Fibroblast of pulmonary artery (primary cell): ENCODE data around the gene HOOK2.
A peak's percentile ranks its signal among the peaks of the same experiment; 100 is the strongest.

Experiments used
- DNase-seq: peaks from one replicate; pipeline ENCODE4 v3.0.0-alpha.2; 2010; ENCODE audit warnings: low read depth
- H3K4me3 ChIP-seq: replicated peaks from 2 replicates; pipeline ENCODE4 v1.5.1; 2011; ENCODE audit warnings: low read depth, mild to moderate bottlenecking, control low read depth, low read length, moderate library complexity
- TF ChIP-seq, protein P1 (sequence below): IDR thresholded peaks from 2 replicates; pipeline ENCODE4 v1.5.1; 2011; ENCODE audit warnings: mild to moderate bottlenecking, control low read depth, low read length, inconsistent platforms; ENCODE audit errors: missing control alignments

Gene HOOK2

DNA sequence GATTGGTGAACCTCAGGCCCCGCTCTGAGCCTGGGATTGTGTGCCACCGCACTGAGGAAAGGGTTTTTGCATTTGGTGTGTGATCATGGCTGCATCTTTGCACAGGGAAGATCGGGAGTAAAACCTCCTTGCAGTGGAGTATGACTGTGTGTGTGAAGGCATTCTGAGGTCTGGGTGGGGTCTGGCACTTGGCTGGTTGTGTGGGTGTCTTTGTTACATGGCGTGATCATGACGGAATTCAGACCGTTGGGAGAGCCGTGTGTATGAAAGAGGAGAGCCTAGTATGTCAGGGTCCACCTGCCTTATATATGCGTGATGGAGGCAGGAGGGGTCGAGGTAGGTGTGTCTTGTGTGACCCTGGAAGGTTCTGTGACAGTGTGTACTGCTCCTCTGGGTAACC, 24.5 kb downstream of the HOOK2 start:
- H3K4me3 ChIP-seq, result no peak overlapping the region
- no peak for DNase-seq
- TF ChIP-seq, protein P1, sequence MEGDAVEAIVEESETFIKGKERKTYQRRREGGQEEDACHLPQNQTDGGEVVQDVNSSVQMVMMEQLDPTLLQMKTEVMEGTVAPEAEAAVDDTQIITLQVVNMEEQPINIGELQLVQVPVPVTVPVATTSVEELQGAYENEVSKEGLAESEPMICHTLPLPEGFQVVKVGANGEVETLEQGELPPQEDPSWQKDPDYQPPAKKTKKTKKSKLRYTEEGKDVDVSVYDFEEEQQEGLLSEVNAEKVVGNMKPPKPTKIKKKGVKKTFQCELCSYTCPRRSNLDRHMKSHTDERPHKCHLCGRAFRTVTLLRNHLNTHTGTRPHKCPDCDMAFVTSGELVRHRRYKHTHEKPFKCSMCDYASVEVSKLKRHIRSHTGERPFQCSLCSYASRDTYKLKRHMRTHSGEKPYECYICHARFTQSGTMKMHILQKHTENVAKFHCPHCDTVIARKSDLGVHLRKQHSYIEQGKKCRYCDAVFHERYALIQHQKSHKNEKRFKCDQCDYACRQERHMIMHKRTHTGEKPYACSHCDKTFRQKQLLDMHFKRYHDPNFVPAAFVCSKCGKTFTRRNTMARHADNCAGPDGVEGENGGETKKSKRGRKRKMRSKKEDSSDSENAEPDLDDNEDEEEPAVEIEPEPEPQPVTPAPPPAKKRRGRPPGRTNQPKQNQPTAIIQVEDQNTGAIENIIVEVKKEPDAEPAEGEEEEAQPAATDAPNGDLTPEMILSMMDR, result no peak

DNA sequence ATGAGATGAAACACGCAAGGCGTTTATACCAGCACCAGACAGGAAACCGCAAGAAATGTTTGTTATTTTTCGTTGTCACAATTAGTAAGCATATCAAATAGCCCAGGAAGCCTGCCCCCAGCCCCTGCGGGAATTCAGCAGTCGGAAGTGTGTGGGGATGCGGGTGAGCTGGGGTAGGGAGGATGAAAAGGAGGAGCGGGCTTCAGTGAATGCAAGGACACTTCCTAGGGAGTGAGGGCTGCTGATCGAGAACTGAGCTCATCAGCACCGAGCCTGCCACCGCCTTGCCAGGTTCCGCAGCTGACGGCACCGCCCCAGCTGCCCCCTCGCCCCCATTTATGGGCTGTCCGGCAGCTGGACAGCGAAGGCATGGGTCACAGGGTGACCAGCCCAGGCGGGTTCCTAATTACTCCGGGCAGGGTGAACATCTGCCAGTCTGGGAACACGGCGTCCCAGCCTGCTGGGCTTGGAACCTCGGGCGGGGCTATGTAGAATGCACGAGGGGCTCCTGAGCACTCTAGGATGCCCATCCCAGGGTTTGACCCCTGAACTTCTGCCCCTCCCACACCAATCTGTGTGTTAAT, 25.3 kb downstream of the HOOK2 start:
- DNase-seq, result peak; percentile 23
- no peak overlapping the region for H3K4me3 ChIP-seq
- TF ChIP-seq, protein P1, result no peak

DNA sequence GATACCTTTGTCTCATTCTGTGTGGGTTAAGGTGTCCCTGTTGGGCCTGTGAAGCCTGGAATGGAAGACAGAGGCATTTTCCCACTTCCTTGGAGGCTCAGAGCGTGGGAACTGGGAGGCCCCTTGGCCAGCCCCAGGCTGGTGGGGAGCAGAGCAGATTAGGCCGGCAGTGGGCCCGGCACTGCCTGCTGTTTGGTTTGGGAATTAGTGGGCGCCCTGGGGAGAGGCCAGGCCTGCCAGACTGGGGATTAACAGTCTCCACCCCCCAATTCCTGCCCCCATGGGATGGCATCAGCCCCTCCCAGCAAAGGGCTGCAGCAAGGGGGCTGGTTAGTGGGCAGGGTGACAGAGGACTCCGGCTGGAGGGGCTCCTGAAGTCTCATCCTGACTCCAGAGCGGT, 26.9 kb downstream of the HOOK2 start:
- DNase-seq, result no peak
- no peak overlapping the region for H3K4me3 ChIP-seq
- TF ChIP-seq, protein P1, result no peak

DNA sequence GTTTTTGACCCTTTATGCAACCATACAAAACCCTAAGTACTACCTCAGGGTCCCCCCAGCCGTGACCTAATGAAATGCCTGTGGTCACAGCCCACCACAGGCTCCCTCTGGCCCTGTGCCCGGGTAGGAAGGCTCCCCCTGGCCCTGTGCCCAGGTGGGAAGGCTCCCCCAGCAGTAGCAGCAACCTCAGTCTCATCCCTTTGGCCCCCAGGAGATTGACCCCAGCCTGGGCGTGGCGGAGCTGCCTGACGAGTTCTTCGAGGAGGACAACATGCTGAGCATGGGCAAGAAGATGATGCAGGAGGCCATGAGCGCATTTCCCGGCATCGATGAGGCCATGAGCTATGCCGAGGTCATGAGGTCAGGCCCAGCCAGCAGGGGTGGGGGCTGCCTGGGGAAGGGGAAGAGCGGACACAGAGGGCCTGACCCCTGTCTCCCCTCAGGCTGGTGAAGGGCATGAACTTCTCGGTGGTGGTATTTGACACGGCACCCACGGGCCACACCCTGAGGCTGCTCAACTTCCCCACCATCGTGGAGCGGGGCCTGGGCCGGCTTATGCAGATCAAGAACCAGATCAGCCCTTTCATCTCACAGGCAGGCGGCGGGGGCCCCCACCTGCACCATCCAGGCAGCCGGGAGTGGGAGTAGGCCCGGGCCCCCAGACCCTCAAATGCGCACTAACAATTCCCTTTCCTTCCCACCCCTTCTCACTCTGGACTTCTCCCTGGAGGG, 30.0 kb downstream of the HOOK2 start:
- no peak for DNase-seq

DNA sequence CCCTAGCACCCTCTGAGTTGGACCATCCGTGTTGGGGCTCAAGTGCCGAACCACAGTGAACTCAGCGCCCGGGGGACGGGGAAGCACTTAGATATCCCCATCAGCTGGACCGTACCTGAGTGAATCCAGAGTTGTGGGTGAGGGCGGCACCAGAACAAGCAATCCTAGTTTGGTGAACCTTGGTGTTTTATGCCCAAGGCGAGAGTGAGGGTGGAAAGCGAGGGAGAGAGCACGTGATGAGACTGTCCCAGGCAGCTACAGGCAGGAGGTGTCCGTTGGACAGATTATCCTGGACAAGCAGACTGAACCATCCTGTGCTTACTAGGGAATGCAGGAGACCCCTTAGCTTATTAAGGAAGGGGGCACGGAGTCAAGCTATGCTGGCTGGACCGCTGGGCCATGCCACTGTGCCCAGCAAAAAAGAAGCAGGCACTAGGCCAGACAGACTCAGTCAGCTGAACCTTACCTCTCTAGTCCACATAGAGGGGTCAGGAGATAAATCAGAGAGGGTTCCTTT, 37.5 kb downstream of the HOOK2 start:
- TF ChIP-seq, protein P1, result no peak
- H3K4me3 ChIP-seq, result peak overlapping the region; percentile 94
- DNase-seq, result no peak

More for the DNA sequence above, 30.0 kb downstream of the HOOK2 start:
- TF ChIP-seq, protein P1, result no peak
- H3K4me3 ChIP-seq, result no peak overlapping the region

DNA sequence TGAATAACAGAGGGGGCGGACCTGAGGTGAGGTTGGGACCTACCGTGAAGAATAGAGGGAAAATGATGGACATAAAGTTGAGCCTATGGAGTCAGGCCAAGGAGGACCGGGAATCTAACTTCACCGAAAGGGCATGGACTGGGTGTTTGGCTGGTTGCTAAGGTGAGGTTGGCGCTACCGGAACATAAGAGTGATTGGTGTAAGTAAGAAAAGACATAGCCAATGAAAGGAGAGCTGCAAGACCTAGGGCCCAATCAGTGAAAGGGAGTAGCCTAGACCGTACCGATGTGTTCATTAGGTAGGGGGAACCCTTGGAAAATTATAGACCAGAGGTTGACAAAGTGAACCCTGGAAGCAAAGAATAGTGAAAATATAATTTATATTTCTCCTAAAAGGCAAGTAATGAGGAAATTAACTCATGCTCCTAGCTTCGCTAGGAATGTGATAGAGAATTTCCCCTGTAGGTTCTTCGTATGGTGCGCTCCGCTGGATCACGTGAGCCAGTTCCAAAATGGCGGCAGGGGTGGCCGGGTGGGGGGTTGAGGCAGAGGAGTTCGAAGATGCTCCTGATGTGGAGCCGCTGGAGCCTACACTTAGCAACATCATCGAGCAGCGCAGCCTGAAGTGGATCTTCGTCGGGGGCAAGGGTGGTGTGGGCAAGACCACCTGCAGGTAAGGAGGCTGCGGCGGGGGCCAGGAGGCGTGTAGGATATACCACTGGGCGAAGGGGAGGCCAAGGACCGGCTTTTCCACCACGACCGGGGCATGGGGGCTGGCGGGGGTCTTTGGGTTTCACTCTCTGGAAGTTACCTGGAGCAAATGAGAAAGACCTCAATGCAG, 38.1 kb downstream of the HOOK2 start, which contains the start of gene GET3:
Gene GET3 (plus strand): TSS at position 503 of the 840 bp plus-strand sequence. CDS start 9 bp downstream, at position 512.
- peak; percentile 100 for DNase-seq
- TF ChIP-seq, protein P1, result no peak
- H3K4me3 ChIP-seq, result peak within 1 kb of the TSS; percentile 94
